Hematopoietic multipotent progenitor cell (in vitro differentiated cells): ENCODE results near the gene PAPLN. TPM values are rescaled to one million over a fixed set of nuclear protein-coding genes. Genes with fewer than 3 reads are reported as not detected.
"Not testable (repeated sequence)": the region's sequence is repeated elsewhere in the genome, so short reads cannot be mapped to it uniquely, and the experiment has no call there.

Source experiments
- DNase-seq, 3 donors: peaks; one replicate each; pipeline ENCODE4 v3.0.0-alpha.2; 2011 to 2015; ENCODE audit warnings: low read depth in 2 of 3, low spot score in 2 of 3
- total RNA-seq: library from RNA; depleted of rRNA; stranded (reverse); fragments of >200 nt; gene quantifications from one replicate; pipeline ENCODE4 v1.2.3, GENCODE V29; 2012

The PAPLN gene, protein sequence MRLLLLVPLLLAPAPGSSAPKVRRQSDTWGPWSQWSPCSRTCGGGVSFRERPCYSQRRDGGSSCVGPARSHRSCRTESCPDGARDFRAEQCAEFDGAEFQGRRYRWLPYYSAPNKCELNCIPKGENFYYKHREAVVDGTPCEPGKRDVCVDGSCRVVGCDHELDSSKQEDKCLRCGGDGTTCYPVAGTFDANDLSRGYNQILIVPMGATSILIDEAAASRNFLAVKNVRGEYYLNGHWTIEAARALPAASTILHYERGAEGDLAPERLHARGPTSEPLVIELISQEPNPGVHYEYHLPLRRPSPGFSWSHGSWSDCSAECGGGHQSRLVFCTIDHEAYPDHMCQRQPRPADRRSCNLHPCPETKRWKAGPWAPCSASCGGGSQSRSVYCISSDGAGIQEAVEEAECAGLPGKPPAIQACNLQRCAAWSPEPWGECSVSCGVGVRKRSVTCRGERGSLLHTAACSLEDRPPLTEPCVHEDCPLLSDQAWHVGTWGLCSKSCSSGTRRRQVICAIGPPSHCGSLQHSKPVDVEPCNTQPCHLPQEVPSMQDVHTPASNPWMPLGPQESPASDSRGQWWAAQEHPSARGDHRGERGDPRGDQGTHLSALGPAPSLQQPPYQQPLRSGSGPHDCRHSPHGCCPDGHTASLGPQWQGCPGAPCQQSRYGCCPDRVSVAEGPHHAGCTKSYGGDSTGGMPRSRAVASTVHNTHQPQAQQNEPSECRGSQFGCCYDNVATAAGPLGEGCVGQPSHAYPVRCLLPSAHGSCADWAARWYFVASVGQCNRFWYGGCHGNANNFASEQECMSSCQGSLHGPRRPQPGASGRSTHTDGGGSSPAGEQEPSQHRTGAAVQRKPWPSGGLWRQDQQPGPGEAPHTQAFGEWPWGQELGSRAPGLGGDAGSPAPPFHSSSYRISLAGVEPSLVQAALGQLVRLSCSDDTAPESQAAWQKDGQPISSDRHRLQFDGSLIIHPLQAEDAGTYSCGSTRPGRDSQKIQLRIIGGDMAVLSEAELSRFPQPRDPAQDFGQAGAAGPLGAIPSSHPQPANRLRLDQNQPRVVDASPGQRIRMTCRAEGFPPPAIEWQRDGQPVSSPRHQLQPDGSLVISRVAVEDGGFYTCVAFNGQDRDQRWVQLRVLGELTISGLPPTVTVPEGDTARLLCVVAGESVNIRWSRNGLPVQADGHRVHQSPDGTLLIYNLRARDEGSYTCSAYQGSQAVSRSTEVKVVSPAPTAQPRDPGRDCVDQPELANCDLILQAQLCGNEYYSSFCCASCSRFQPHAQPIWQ
- total RNA-seq: 1.6 TPM

- DNase-seq: peak in 1 of 3 donors; percentile 21
Measured at GRCh38 chr14:73237219-73237785, at the start of gene PAPLN. PAPLN (plus strand) TSS chr14:73237506; CDS start chr14:73239779, 2,273 bp downstream.

DNA sequence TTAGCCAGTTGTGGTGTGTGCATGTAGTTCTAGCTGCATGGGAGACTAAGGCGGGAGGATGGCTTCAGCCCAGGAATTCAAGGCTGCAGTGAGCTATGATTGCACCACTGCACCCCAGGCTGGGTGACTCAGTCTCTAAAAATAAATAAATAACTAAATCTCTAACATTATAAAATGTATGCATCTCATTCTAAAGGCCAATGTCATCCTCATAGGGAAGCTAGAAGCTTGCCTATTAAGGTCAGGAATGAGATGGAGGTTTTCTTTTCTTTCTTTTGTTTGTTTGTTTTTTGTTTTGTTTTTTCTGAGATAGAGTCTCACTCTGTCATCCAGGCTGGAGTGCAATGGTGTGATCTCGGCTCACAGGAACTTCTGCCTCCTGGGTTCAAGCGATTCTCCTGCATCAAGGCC lies 48.8 kb upstream of the PAPLN start:
- no peak for DNase-seq

DNA sequence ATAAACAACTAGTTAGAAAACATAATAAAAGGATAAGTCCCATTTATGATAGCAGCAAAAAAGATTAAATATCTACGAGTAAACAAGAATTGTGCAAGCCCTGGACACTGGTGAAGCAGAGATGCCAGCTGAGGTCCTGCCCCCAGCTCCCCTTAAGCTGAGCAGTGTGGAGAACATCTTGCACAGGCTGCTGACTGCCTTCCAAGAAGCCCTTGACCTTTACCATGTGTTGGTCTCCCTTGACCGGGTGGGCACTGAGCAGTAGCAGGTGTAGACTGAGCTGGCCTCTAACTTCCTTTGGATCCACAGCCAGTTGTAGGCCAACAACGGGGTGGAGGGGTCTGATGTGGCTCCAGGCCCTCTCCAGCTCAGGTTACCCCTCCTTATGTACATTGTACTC lies 47.7 kb upstream of the PAPLN start:
- no peak for DNase-seq

- no peak for DNase-seq
Measured at GRCh38 chr14:73191441-73191840, 45.9 kb upstream of the PAPLN start.

GRCh38 chr14:73194306-73194705 lies 43.0 kb upstream of the PAPLN start:
- not testable (repeated sequence) for DNase-seq

- no peak for DNase-seq
Measured at GRCh38 chr14:73198253-73198652, 39.1 kb upstream of the PAPLN start.

DNA sequence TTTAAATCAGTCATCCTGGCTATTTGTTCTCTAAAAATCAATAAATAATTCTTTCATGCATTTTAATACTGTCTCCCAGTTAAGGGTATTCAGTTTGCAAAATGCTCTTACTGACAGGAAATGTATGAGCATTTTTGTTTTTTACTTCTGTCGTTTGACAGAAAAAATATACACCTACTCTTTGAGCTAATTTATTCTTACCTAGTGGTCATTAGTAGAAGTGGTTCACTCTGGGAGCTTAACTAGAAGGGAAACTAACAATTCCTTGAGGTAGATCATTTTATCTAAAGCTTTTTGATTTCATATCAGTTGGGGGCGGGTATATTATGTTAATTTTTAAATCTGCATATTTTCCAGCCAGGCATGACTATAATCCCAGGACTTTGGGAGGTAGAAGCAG lies 33.8 kb upstream of the PAPLN start:
- no peak for DNase-seq

DNA sequence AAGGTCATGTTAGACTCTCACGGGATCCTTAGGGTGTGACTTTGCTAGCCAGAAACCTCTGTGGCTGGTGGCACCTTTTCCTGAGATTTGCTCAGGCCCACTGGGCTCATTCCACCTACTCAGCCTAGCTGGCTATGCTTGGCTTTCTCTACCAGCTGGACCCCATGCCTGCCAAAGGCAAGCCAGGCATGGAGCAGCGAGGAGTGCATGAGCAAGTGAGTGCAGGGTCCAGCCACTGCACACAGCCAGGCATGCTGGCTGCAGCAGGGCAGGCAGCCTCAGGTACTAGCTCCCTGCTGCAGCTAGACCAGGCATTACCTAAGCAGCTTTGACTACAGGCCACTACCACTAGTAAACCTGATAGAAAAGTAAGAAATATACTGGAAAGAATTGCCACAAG lies 29.7 kb upstream of the PAPLN start:
- no peak for DNase-seq

GRCh38 chr14:73208390-73208789 lies 28.9 kb upstream of the PAPLN start:
- DNase-seq: no peak

DNA sequence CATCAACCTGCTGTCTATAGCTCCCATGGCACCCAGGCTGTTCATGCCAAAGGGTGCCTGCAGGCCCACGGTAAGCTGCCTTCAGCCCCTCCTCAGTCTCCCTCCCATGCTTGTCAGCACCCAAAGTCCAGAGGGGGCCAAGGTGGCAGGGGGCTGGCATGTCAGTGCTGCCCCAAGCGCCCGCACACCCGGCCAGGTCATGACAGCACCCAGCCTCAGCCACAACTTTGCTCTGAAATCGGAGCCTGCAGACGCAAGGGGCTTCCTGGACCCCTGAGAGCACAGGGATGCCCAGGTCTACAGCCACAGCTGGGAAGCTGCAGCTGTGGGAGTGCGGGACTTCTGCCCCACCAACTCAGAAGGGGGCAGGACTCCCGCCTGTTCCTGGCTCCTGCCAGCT lies 28.5 kb upstream of the PAPLN start:
- no peak for DNase-seq

DNA sequence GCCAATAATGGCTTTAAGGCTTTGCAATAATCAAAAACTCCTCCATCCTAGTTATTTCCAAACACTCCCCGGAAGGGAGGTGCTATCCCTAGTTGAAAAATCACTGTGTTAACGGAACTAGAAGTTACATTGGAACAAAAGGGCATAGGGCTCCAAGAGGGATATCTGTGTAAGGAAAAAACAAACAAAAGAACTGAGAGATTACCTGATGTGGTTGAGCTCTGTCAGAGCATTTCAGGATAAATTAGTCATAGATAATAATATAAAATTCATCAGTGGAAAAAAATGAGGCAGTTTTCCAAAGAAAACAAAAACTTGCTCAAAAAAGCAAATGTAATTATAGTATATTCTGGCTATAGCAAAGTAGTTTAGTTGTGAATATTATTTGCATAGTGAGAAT lies 27.4 kb upstream of the PAPLN start:
- DNase-seq: no peak

GRCh38 chr14:73211251-73212040 lies 25.9 kb upstream of the PAPLN start:
- no peak for DNase-seq

DNA sequence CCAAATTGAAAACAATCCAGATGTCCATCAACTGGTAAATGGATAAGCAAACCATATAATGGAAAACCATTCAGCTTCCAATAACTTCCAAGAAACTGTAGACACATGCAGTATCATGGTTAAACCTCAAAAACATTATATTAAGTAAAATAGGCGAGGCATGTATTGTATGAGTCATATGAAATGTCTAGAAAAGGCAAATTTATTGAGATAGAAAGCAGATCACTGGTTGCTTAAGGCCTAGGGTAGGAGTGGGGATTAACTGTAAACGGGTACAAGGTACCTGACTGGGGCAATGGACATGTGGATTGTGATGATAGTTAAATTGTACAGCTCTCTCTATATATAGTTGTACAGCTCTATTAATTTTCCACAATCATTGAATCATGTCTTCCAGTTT lies 21.3 kb upstream of the PAPLN start:
- no peak for DNase-seq

GRCh38 chr14:73217411-73217810 lies 19.9 kb upstream of the PAPLN start:
- no peak for DNase-seq

GRCh38 chr14:73220061-73220460 lies 17.2 kb upstream of the PAPLN start:
- DNase-seq: no peak

- DNase-seq: no peak
Measured at GRCh38 chr14:73220634-73221033, 16.7 kb upstream of the PAPLN start.

- no peak for DNase-seq
Measured at GRCh38 chr14:73221945-73222344, 15.4 kb upstream of the PAPLN start.

- no peak for DNase-seq
Measured at GRCh38 chr14:73223049-73223448, 14.3 kb upstream of the PAPLN start.

GRCh38 chr14:73225496-73225895 lies 11.8 kb upstream of the PAPLN start:
- DNase-seq: no peak
